PFSK-1 (cell line): Measurements from ENCODE around the gene CNPY2.

Source experiments
- FOXP2 ChIP-seq: optimal IDR thresholded peaks from 2 replicates; pipeline ENCODE3; 2011; ENCODE audit warnings: borderline replicate concordance, control low read depth, inconsistent platforms; ENCODE audit not compliant: insufficient read depth; ENCODE audit errors: extremely low read length, extremely low read depth
- POLR2AphosphoS5 ChIP-seq: IDR thresholded peaks from 2 replicates; pipeline ENCODE4 v1.6.1; 2012; ENCODE audit warnings: low read depth, mild to moderate bottlenecking, control low read depth, low read length, moderate library complexity
- REST ChIP-seq, 2 experiments: IDR thresholded peaks; 2 replicates each; pipeline versions ENCODE4 v1.6.1 to v1.8.0; 2011 to 2012; ENCODE audit warnings: low read depth in 2 of 2, low read length in 2 of 2, control low read depth in 1 of 2, inconsistent platforms in 1 of 2, mild to moderate bottlenecking in 1 of 2, moderate library complexity in 1 of 2; ENCODE audit not compliant: insufficient read depth in 1 of 2
- SIN3A ChIP-seq: IDR thresholded peaks from 2 replicates; pipeline ENCODE4 v1.6.1; 2012; ENCODE audit warnings: mild to moderate bottlenecking, low read length, moderate library complexity, borderline replicate concordance; ENCODE audit not compliant: insufficient read depth
- TAF1 ChIP-seq: IDR thresholded peaks from 2 replicates; pipeline ENCODE4 v1.6.1; 2012; ENCODE audit warnings: low read length, control low read depth, borderline replicate concordance; ENCODE audit not compliant: insufficient read depth

GRCh38 chr12:56330936-56331490, 15.2 kb upstream of the CNPY2 start:
- TF ChIP-seq POLR2AphosphoS5 (no peak), REST (IDR thresholded peaks at IDR 0.05; ENCODE audit: insufficient read depth in 1 of 2, low read depth in 2 of 2, low read length in 2 of 2) (no peak), SIN3A (no peak), TAF1 (no peak), FOXP2 (no peak)
